GM23338 (cell line): ENCODE data around the gene GBP2.

Source experiments
- CREB1 ChIP-seq: fragments of 250-450 bp; sonication (Bioruptor Pico); IDR thresholded peaks from 2 replicates; pipeline ENCODE4 v1.5.0; 2020; ENCODE audit warnings: low read depth, mild to moderate bottlenecking, moderate library complexity
- CTCF ChIP-seq, 2 experiments: fragments of 200-600 bp in 1 of 2; sonication (generic) in 1 of 2; conservative IDR thresholded peaks; 2 replicates each; pipeline versions ENCODE4 v1.5.1 to v1.6.1; 2016 to 2017; ENCODE audit warnings: antibody characterized with exemption in 2 of 2, low read depth in 2 of 2, mild to moderate bottlenecking in 2 of 2, moderate library complexity in 1 of 2
- EZH2 ChIP-seq: fragments of 200-600 bp; sonication (generic); IDR thresholded peaks from one replicate; pipeline ENCODE4 v1.8.0; 2017; ENCODE audit warnings: antibody characterized with exemption, mild to moderate bottlenecking, low read depth; ENCODE audit not compliant: unreplicated experiment
- EZH2phosphoT487 ChIP-seq: fragments of 200-600 bp; sonication (generic); IDR thresholded peaks from one replicate; pipeline ENCODE4 v1.8.1; 2018; ENCODE audit warnings: antibody characterized with exemption; ENCODE audit not compliant: unreplicated experiment
- POLR2AphosphoS5 ChIP-seq: IDR thresholded peaks from 2 replicates; pipeline ENCODE4 v1.6.1; 2016; ENCODE audit warnings: antibody characterized with exemption, low read depth
- REST ChIP-seq: IDR thresholded peaks from one replicate; pipeline ENCODE4 v1.6.1; 2018; ENCODE audit warnings: antibody characterized with exemption; ENCODE audit not compliant: unreplicated experiment

- TF ChIP-seq CTCF (conservative IDR thresholded peaks at IDR 0.05; ENCODE audit: low read depth in 2 of 2) (no peak), CREB1 (CRISPR knock-in tag) (no peak), EZH2 (no peak), REST (no peak), EZH2phosphoT487 (no peak), POLR2AphosphoS5 (no peak)
These were observed 39.9 kb upstream of the GBP2 start for GRCh38 chr1:89165811-89166210.
